ENCODE results near the gene SLC5A1. TPM values are rescaled to one million over a fixed set of nuclear protein-coding genes. Genes with fewer than 3 reads are reported as not detected.

SLC5A1 gene
- polyA plus RNA-seq, 1 donor from 2014 or later: not detected

GRCh38 chr22:32048069-32048468 lies 5.0 kb downstream of the SLC5A1 start:
- H3K4me3 ChIP-seq (ENCODE audit: low read length): no peak overlapping the region
- H3K4me2 ChIP-seq (ENCODE audit: low read length): no peak overlapping the region
- H3K27ac ChIP-seq (ENCODE audit: low read length): no peak overlapping the region
- H3K79me2 ChIP-seq (replicated peaks; ENCODE audit: insufficient read depth, low read length): no peaks in the 10 kb centered on the region
- H3K9ac ChIP-seq (ENCODE audit: low read length): no peak overlapping the region
- no peaks in the 10 kb centered on the region for H4K20me1 ChIP-seq (ENCODE audit: insufficient read depth)
- no peaks in the 10 kb centered on the region for H3K9me2 ChIP-seq (ENCODE audit: insufficient read depth, low read length)
- H3F3A ChIP-seq (ENCODE audit: insufficient read depth, low read length, poor library complexity, severe bottlenecking): no peaks in the 10 kb centered on the region
- H3K27me3 ChIP-seq (ENCODE audit: insufficient read depth, low read depth, low read length): no peaks in the 10 kb centered on the region
- H3K9me3 ChIP-seq (ENCODE audit: low read length): no peaks in the 10 kb centered on the region
- H2AFZ ChIP-seq (ENCODE audit: low read depth, low read length): no peak overlapping the region
- TF ChIP-seq SMC3 (conservative IDR thresholded peaks at IDR 0.05; ENCODE audit: poor library complexity): no peak
- no peak for TF ChIP-seq REST (IDR thresholded peaks at IDR 0.05; ENCODE audit: borderline replicate concordance)
- no peak for TF ChIP-seq EZH2 (IDR thresholded peaks at IDR 0.05; ENCODE audit: borderline replicate concordance, insufficient read depth, low read length, poor library complexity, severe bottlenecking)
- no peak for TF ChIP-seq RAD21 (conservative IDR thresholded peaks at IDR 0.05)
- no peak for TF ChIP-seq CTCF (IDR thresholded peaks at IDR 0.05; ENCODE audit: poor library complexity, severe bottlenecking)
- TF ChIP-seq MXI1 (conservative IDR thresholded peaks at IDR 0.05; ENCODE audit: poor library complexity, severe bottlenecking): no peak
- TF ChIP-seq EP300 (conservative IDR thresholded peaks at IDR 0.05; ENCODE audit: poor library complexity, severe bottlenecking): no peak
- TF ChIP-seq POLR2AphosphoS5 (IDR thresholded peaks at IDR 0.05): no peak
- no peak for TF ChIP-seq TAF1 (IDR thresholded peaks at IDR 0.05; ENCODE audit: low read depth)
- H3K36me3 ChIP-seq (ENCODE audit: insufficient read depth, low read length): no peaks in the 10 kb centered on the region

- H3K27ac ChIP-seq (ENCODE audit: low read length): no peak overlapping the region
- no peaks in the 10 kb centered on the region for H3K36me3 ChIP-seq (ENCODE audit: insufficient read depth, low read length)
- H3K9me3 ChIP-seq (ENCODE audit: low read length): no peaks in the 10 kb centered on the region
- no peak overlapping the region for H3K4me3 ChIP-seq (ENCODE audit: low read length)
- no peak overlapping the region for H2AFZ ChIP-seq (ENCODE audit: low read depth, low read length)
- H3K4me2 ChIP-seq (ENCODE audit: low read length): no peak overlapping the region
- H4K20me1 ChIP-seq (ENCODE audit: insufficient read depth): no peaks in the 10 kb centered on the region
- no peaks in the 10 kb centered on the region for H3K27me3 ChIP-seq (ENCODE audit: insufficient read depth, low read depth, low read length)
- no peak overlapping the region for H3K9ac ChIP-seq (ENCODE audit: low read length)
- H3F3A ChIP-seq (ENCODE audit: insufficient read depth, low read length, poor library complexity, severe bottlenecking): no peaks in the 10 kb centered on the region
- no peak for TF ChIP-seq CTCF (IDR thresholded peaks at IDR 0.05; ENCODE audit: poor library complexity, severe bottlenecking)
- no peak for TF ChIP-seq MXI1 (conservative IDR thresholded peaks at IDR 0.05; ENCODE audit: poor library complexity, severe bottlenecking)
- TF ChIP-seq REST (IDR thresholded peaks at IDR 0.05; ENCODE audit: borderline replicate concordance): no peak
- TF ChIP-seq EZH2 (IDR thresholded peaks at IDR 0.05; ENCODE audit: borderline replicate concordance, insufficient read depth, low read length, poor library complexity, severe bottlenecking): no peak
- no peak for TF ChIP-seq TAF1 (IDR thresholded peaks at IDR 0.05; ENCODE audit: low read depth)
- TF ChIP-seq RAD21 (conservative IDR thresholded peaks at IDR 0.05): no peak
- no peak for TF ChIP-seq EP300 (conservative IDR thresholded peaks at IDR 0.05; ENCODE audit: poor library complexity, severe bottlenecking)
- H3K79me2 ChIP-seq (replicated peaks; ENCODE audit: insufficient read depth, low read length): no peaks in the 10 kb centered on the region
- H3K9me2 ChIP-seq (ENCODE audit: insufficient read depth, low read length): no peaks in the 10 kb centered on the region
Measured at GRCh38 chr22:32050678-32051515, 7.8 kb downstream of the SLC5A1 start.

Measured in neural cell (in vitro differentiated cells).